Right lobe of liver (tissue), 6 donors: ENCODE data around the gene BIRC2. TPM values are rescaled to one million over a fixed set of nuclear protein-coding genes. Genes with fewer than 3 reads are reported as not detected.

ENCODE experiments used
- ATAC-seq, 4 donors: fragments of 200-7000 bp; cut with Tn5 transposase; one replicate each; pipeline ENCODE4 v1.9.1; 2020; ENCODE audit warnings: mild to moderate bottlenecking in 4 of 4, moderate library complexity in 4 of 4
- DNase-seq, 3 donors: peaks; one replicate each; pipeline ENCODE4 v3.0.0-alpha.2; 2020
- H3K27ac ChIP-seq, 3 donors: fragments of 200-600 bp; one replicate each; pipeline ENCODE4 v1.8.0; 2022
- H3K27me3 ChIP-seq, 2 donors: fragments of 200-600 bp; one replicate each; pipeline ENCODE4 v1.8.0; 2022
- H3K36me3 ChIP-seq, 4 donors: fragments of 200-600 bp; sonication (generic) in 1 of 4; one replicate each; pipeline versions ENCODE4 v1.5.1 to v1.8.0; 2017 to 2022; ENCODE audit warnings: control low read depth in 1 of 4
- H3K4me1 ChIP-seq, 4 donors: fragments of 200-600 bp; sonication (generic) in 1 of 4; one replicate each; pipeline versions ENCODE4 v1.5.1 to v1.8.0; 2017 to 2022; ENCODE audit warnings: control low read depth in 1 of 4
- H3K4me3 ChIP-seq, 3 donors: fragments of 200-600 bp; one replicate each; pipeline ENCODE4 v1.8.0; 2022
- H3K9me3 ChIP-seq, 4 donors: fragments of 200-600 bp; sonication (generic) in 1 of 4; one replicate each; pipeline versions ENCODE4 v1.5.1 to v1.8.0; 2017 to 2022; ENCODE audit warnings: control low read depth in 1 of 4
- CTCF ChIP-seq, 4 donors: fragments of 200-600 bp in 3 of 4; fragments of 450-650 bp in 1 of 4; IDR thresholded peaks; one replicate each; pipeline versions ENCODE4 v1.5.1 to v1.8.0; 2016 to 2022; ENCODE audit warnings: antibody characterized with exemption in 4 of 4, mild to moderate bottlenecking in 2 of 4
- POLR2A ChIP-seq: fragments of 450-650 bp; IDR thresholded peaks from one replicate; pipeline ENCODE4 v1.6.1; 2017; ENCODE audit warnings: antibody characterized with exemption, mild to moderate bottlenecking
- WGBS: methylation state at CpG from one replicate; pipeline ENCODE4 v1.1.6; 2018; ENCODE audit warnings: low coverage, low lambda C conversion rate; ENCODE audit not compliant: insufficient coverage; ENCODE audit errors: missing lambda C conversion rate; 5-methylcytosine and 5-hydroxymethylcytosine counted together
- intact Hi-C, 2 donors: fragments of 100-400 bp; cut with DNase I; formaldehyde crosslinking; loops; one replicate each; pipeline versions ENCODE4 v1.11.2 to v1.14.1; 2022
- total RNA-seq, 6 experiments: library from RNA; depleted of rRNA in 2 of 6; stranded (reverse); fragments of >200 nt in 2 of 6; fragmentation: NEBNext Ultra II Directional in 3 of 6; extraction: Animal tissue kit (Norgen Biotek cat#: 25700) in 3 of 6; gene quantifications; one replicate each; pipeline versions ENCODE4 v1.1.0 to v1.2.4, GENCODE V29; 2016 to 2023
- donor health status: DM: no; HTN: yes; CAD: no.
- donor health status: DM: no; HTN: no; CAD: no.
- donor health status: DM: no; HTN: no; CAD: no.
- donor health status: DM: no; HTN: yes; CAD: no.
- donor health status: DM: no; HTN: yes; CAD: no.

Gene BIRC2
- total RNA-seq, 6 experiments from 2014 or later, result 20.2 to 26.6 (median 25.3) TPM

DNA sequence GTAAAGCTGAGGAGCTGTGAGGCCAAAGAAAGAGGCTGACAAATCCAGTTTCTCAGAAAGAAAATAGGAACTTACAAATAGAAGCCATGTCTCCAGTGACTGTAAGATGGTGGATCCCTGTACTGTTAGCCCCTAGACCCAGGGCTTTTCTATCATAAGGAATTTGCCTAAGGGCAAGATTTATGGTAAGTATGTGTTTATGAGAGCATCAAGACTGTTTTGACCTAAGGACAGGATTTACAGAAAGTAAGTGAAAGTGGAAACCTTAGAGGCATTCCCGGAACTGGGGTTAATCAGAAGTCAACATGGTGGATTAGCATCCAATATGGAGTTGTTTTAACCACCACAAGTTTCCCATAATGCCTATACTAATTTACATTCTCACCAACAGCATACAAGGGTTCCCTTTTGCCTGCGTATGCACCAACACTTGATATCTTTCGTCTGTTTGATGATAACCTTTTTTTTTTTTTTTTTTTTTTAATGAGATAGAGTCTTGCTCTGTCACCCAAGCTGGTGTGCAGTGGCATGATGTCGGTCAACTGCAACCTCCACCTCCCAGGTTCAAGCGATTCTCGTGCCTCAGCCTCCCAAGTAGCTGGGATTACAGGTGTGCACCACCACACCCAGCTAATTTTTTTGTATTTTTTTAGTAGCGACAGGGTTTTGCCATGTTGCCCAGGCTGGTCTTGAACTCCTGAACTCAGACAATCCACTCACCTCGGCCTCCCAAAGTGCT lies 40.2 kb downstream of the BIRC2 start:
- no peak overlapping the region for H3K4me3 ChIP-seq
- ATAC-seq, result no peak

DNA sequence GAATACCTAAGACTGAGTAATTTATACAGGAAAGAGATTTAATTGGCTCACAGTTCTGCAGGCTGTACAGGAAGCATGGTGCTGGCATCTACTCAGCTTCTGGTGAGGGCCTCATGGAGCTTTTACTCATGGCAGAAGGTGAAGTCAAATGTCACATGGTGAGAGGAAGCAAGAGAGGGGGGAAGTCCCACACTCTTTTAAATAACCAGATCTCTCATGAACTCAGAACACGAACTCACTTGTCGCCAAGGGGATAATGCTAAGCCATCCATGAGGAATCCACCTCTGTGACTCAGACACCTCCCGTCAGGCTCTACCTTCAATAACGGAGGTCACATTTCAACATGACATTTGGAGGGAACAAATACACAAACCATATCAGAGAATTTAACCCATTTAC lies 42.2 kb downstream of the BIRC2 start:
- H3K4me1 ChIP-seq, result no peaks in the 10 kb centered on the region
- TF ChIP-seq POLR2A (no peak), CTCF (IDR thresholded peaks at IDR 0.05) (no peak)
- DNase-seq (no peak), ATAC-seq (peak in 1 of 4 donors; percentile 41)
- intact Hi-C loops, result no loop called here
- peaks cover 0 to 28% (median 0%) of the 10 kb centered on the region in 4 donors for H3K36me3 ChIP-seq
- no peak overlapping the region for H3K4me3 ChIP-seq
- no peak overlapping the region for H3K27ac ChIP-seq
- 83% methylated on average over 4 of the region's 4 CpGs for WGBS
- no peaks in the 10 kb centered on the region for H3K27me3 ChIP-seq
- no peaks in the 10 kb centered on the region for H3K9me3 ChIP-seq

More for the DNA sequence above, 40.2 kb downstream of the BIRC2 start:
- Histone ChIP-seq H3K36me3 (peaks cover 0 to 27% (median 0%) of the 10 kb centered on the region in 4 donors), H3K27me3 (no peaks in the 10 kb centered on the region), H3K27ac (no peak overlapping the region), H3K4me1 (no peaks in the 10 kb centered on the region), H3K9me3 (no peaks in the 10 kb centered on the region)
- 67% methylated on average over 6 of the region's 8 CpGs for WGBS
- TF ChIP-seq POLR2A, result no peak
- TF ChIP-seq CTCF (IDR thresholded peaks at IDR 0.05), result no peak
- intact Hi-C loops, result no loop called here
- no peak for DNase-seq

GRCh38 chr11:102390667-102391465 lies 43.9 kb downstream of the BIRC2 start:
- ATAC-seq, result peak; percentile 93 to 98 (median 96)
- H3K4me1 ChIP-seq, result no peaks in the 10 kb centered on the region
- peak; percentile 88 to 92 (median 90) for TF ChIP-seq CTCF (IDR thresholded peaks at IDR 0.05)
- no peak for TF ChIP-seq POLR2A
- H3K36me3 ChIP-seq, result peaks cover 0 to 37% (median 3%) of the 10 kb centered on the region in 4 donors
- H3K4me3 ChIP-seq, result no peak overlapping the region
- WGBS, result 42% methylated on average over 6 of the region's 12 CpGs
- peak; percentile 62 to 76 (median 68) for DNase-seq
- H3K27me3 ChIP-seq, result no peaks in the 10 kb centered on the region
- H3K27ac ChIP-seq, result no peak overlapping the region
- H3K9me3 ChIP-seq, result no peaks in the 10 kb centered on the region
- intact Hi-C loops, result loop anchor here in 1 of 2 donors (5.0 kb wide), 1 partner anchor 106 kb away; no protein-coding TSS in a partner anchor

- intact Hi-C loops, result loop anchor here in 1 of 2 donors (5.0 kb wide), 1 partner anchor 106 kb away; no protein-coding TSS in a partner anchor
- H3K27me3 ChIP-seq, result no peaks in the 10 kb centered on the region
- H3K36me3 ChIP-seq, result peaks cover 0 to 35% (median 4%) of the 10 kb centered on the region in 4 donors
- H3K4me1 ChIP-seq, result no peaks in the 10 kb centered on the region
- H3K9me3 ChIP-seq, result no peaks in the 10 kb centered on the region
- no peak for TF ChIP-seq CTCF (IDR thresholded peaks at IDR 0.05)
- no peak for TF ChIP-seq POLR2A
- H3K4me3 ChIP-seq, result no peak overlapping the region
- WGBS, result 80% methylated on average over 1 of the region's 4 CpGs
- ATAC-seq, result peak in 1 of 4 donors; percentile 5
- DNase-seq, result no peak
- H3K27ac ChIP-seq, result no peak overlapping the region
Observed at GRCh38 chr11:102391549-102392237, 44.7 kb downstream of the BIRC2 start.
